HCT116 (cell line): ENCODE measurements around the gene CXorf49. TPM values are rescaled to one million over a fixed set of nuclear protein-coding genes. Genes with fewer than 3 reads are reported as not detected.
A peak's percentile ranks its signal among the peaks of the same experiment; 100 is the strongest.
"Not testable (repeated sequence)": the region's sequence is repeated elsewhere in the genome, so short reads cannot be mapped to it uniquely, and the experiment has no call there.

ENCODE experiments used
- ATAC-seq: fragments of 200-7000 bp; cut with Tn5 transposase; 2 replicates; pipeline ENCODE4 v1.9.1; 2020; ENCODE audit warnings: mild to moderate bottlenecking, moderate library complexity
- BruUV-seq: library from RNA; stranded (reverse); fragments of 400-500 nt; replicated peaks from 2 replicates; lab custom pipeline; 2021; lab: Mats Ljungman, UMichigan
- CTCF ChIA-PET: fragments of 300-600 bp; sonication (Branson Sonifier 250); formaldehyde crosslinking; loops from one replicate; lab custom pipeline; 2021; ENCODE audit warnings: antibody characterized with exemption; lab: Charles Lee
- POLR2A ChIA-PET: fragments of 300-600, 350-600 bp; sonication (Branson Sonifier 250); formaldehyde crosslinking; loops from one replicate; lab custom pipeline; 2021; ENCODE audit warnings: antibody characterized with exemption; lab: Charles Lee
- RAD21 ChIA-PET, 2 experiments: fragments of 300-600 bp; sonication (Branson Sonifier 250); formaldehyde crosslinking; loops; one replicate each; lab custom pipeline; 2023; ENCODE audit warnings: low total read pairs in 2 of 2; ENCODE audit not compliant: uncharacterized antibody in 2 of 2, unreplicated experiment in 2 of 2, low non-redundant PET in 1 of 2; lab: Charles Lee
- DNase-seq: peaks from one replicate; pipeline ENCODE4 v3.0.0-alpha.2; 2010; ENCODE audit warnings: low read depth, low spot score
- H2AFZ ChIP-seq: fragments of 200-600 bp; shearing (Covaris generic), sonication (generic); 2 replicates; pipeline ENCODE4 v1.6.1; 2017; ENCODE audit warnings: low read depth, mixed run types, mixed read lengths, antibody characterized with exemption, low read length; ENCODE audit not compliant: poor library complexity, severe bottlenecking
- H3K27ac ChIP-seq: 2 replicates; pipeline ENCODE4 v1.5.1; 2012; ENCODE audit warnings: low read depth, low read length
- H3K27me3 ChIP-seq: fragments of 200-600 bp; sonication (generic); 2 replicates; pipeline ENCODE4 v1.6.1; 2016; ENCODE audit warnings: mixed run types, low read length, mixed read lengths; ENCODE audit not compliant: insufficient read depth
- H3K36me3 ChIP-seq, 2 experiments: fragments of 200-500 bp in 1 of 2; fragments of 200-600 bp in 1 of 2; sonication (Bioruptor generic) in 1 of 2; sonication (generic) in 1 of 2; 2 replicates each; pipeline versions ENCODE4 v1.5.1 to v1.6.1; 2014 to 2016; ENCODE audit warnings: low read length in 2 of 2, inconsistent platforms in 1 of 2, mixed read lengths in 1 of 2, mixed run types in 1 of 2; ENCODE audit not compliant: insufficient read depth in 2 of 2, control insufficient read depth in 1 of 2
- H3K4me1 ChIP-seq, 2 experiments: fragments of 200-600 bp in 1 of 2; sonication (generic) in 1 of 2; 2 replicates each; pipeline versions ENCODE4 v1.5.1 to v1.6.1; 2012 to 2017; ENCODE audit warnings: low read length in 2 of 2, inconsistent platforms in 1 of 2, mild to moderate bottlenecking in 1 of 2, mixed read lengths in 1 of 2, mixed run types in 1 of 2, moderate library complexity in 1 of 2; ENCODE audit not compliant: insufficient read depth in 2 of 2, control insufficient read depth in 1 of 2
- H3K4me2 ChIP-seq: fragments of 200-600 bp; sonication (generic); 2 replicates; pipeline ENCODE4 v1.6.1; 2017; ENCODE audit warnings: mixed run types, low read length, mixed read lengths
- H3K4me3 ChIP-seq, 2 experiments: fragments of 200-600 bp in 1 of 2; sonication (generic) in 1 of 2; replicated peaks in 1 of 2; 2 replicates each; pipeline ENCODE4 v1.5.1; 2011 to 2016; ENCODE audit warnings: low read length in 2 of 2, control low read depth in 1 of 2, low read depth in 1 of 2, mild to moderate bottlenecking in 1 of 2, mixed read lengths in 1 of 2, mixed run types in 1 of 2
- H3K79me2 ChIP-seq: fragments of 200-600 bp; sonication (generic); 2 replicates; pipeline ENCODE4 v1.6.1; 2017; ENCODE audit warnings: mild to moderate bottlenecking, mixed run types, low read length, moderate library complexity, mixed read lengths; ENCODE audit not compliant: insufficient read depth
- H3K9ac ChIP-seq: fragments of 200-600 bp; sonication (generic); 2 replicates; pipeline ENCODE4 v1.6.1; 2016; ENCODE audit warnings: low read length, mixed read lengths
- H3K9me2 ChIP-seq: fragments of 200-600 bp; sonication (generic), shearing (Covaris generic); 2 replicates; pipeline ENCODE4 v1.6.1; 2017; ENCODE audit warnings: mixed run types, mild to moderate bottlenecking, moderate library complexity; ENCODE audit not compliant: insufficient read depth
- H3K9me3 ChIP-seq, 2 experiments: fragments of 200-500 bp in 1 of 2; fragments of 200-600 bp in 1 of 2; sonication (Bioruptor generic) in 1 of 2; sonication (generic) in 1 of 2; 2 replicates each; pipeline ENCODE4 v1.6.1; 2014 to 2017; ENCODE audit warnings: low read length in 2 of 2, mixed read lengths in 2 of 2, inconsistent platforms in 1 of 2, low read depth in 1 of 2, mild to moderate bottlenecking in 1 of 2, mixed run types in 1 of 2, moderate library complexity in 1 of 2; ENCODE audit not compliant: control insufficient read depth in 1 of 2, insufficient read depth in 1 of 2
- H4K20me1 ChIP-seq: fragments of 200-600 bp; sonication (generic), shearing (Covaris generic); 2 replicates; pipeline ENCODE4 v1.6.1; 2017; ENCODE audit warnings: mixed run types, mild to moderate bottlenecking, moderate library complexity; ENCODE audit not compliant: insufficient read depth
- intact Hi-C: fragments of 100-400 bp; cut with micrococcal nuclease; formaldehyde crosslinking; loops from 2 replicates; pipeline ENCODE4 v1.10.0; 2022
- total RNA-seq: library from RNA; stranded (reverse); gene quantifications from one replicate; pipeline ENCODE4 v1.2.1, GENCODE V29; 2021; ENCODE audit not compliant: unreplicated experiment

The CXorf49 gene
- total RNA-seq, 1 experiment from 2014 or later = not detected

GRCh38 chrX:71698299-71699022 is 19.6 kb downstream of the CXorf49 start:
- H3K79me2 ChIP-seq, BruUV-seq, CTCF ChIA-PET, H3K4me1 ChIP-seq, H3K27me3 ChIP-seq, H2AFZ ChIP-seq, ATAC-seq, H3K4me3 ChIP-seq, H3K9ac ChIP-seq, H3K4me2 ChIP-seq, H3K9me2 ChIP-seq, H3K27ac ChIP-seq, H4K20me1 ChIP-seq, RAD21 ChIA-PET, DNase-seq, H3K36me3 ChIP-seq, intact Hi-C loops, H3K9me3 ChIP-seq, POLR2A ChIA-PET: not testable (repeated sequence)

GRCh38 chrX:71697466-71698298 is 20.4 kb downstream of the CXorf49 start:
- ATAC-seq, DNase-seq, H3K4me2 ChIP-seq, H3K4me3 ChIP-seq, H3K9ac ChIP-seq, H3K9me2 ChIP-seq, H3K4me1 ChIP-seq, BruUV-seq, CTCF ChIA-PET, H3K9me3 ChIP-seq, H2AFZ ChIP-seq, H3K79me2 ChIP-seq, H3K27ac ChIP-seq, intact Hi-C loops, H3K27me3 ChIP-seq, POLR2A ChIA-PET, H3K36me3 ChIP-seq, H4K20me1 ChIP-seq, RAD21 ChIA-PET: not testable (repeated sequence)

GRCh38 chrX:71696641-71697465 is 21.2 kb downstream of the CXorf49 start:
- H3K4me3 ChIP-seq, H3K4me2 ChIP-seq, H3K79me2 ChIP-seq, H4K20me1 ChIP-seq, CTCF ChIA-PET, H3K9ac ChIP-seq, intact Hi-C loops, H3K9me2 ChIP-seq, RAD21 ChIA-PET, H3K27ac ChIP-seq, BruUV-seq, H3K27me3 ChIP-seq, H3K4me1 ChIP-seq, H3K36me3 ChIP-seq, H2AFZ ChIP-seq, H3K9me3 ChIP-seq, DNase-seq, POLR2A ChIA-PET: not testable (repeated sequence)
- ATAC-seq = peak; percentile 80
